Hepatocyte (in vitro differentiated cells): ENCODE data around the gene KAT2B. TPM values are rescaled to one million over a fixed set of nuclear protein-coding genes. Genes with fewer than 3 reads are reported as not detected.

Experiments used
- DNase-seq: peaks from one replicate; pipeline ENCODE4 v3.0.0-alpha.2; 2016; ENCODE audit warnings: low spot score
- H2AFZ ChIP-seq: fragments of 200-600 bp; sonication (generic); 2 replicates; pipeline ENCODE4 v1.6.0; 2016; ENCODE audit warnings: antibody characterized with exemption, mild to moderate bottlenecking
- H3K27ac ChIP-seq: fragments of 200-600 bp; sonication (generic); 2 replicates; pipeline ENCODE4 v1.5.1; 2016; ENCODE audit warnings: mild to moderate bottlenecking
- H3K27me3 ChIP-seq: fragments of 200-600 bp; sonication (generic); 2 replicates; pipeline ENCODE4 v1.6.1; 2016
- H3K36me3 ChIP-seq: fragments of 200-600 bp; sonication (generic); replicated peaks from 2 replicates; pipeline ENCODE4 v1.5.1; 2016; ENCODE audit warnings: low read depth; ENCODE audit not compliant: insufficient read depth
- H3K4me1 ChIP-seq: fragments of 200-600 bp; sonication (generic); 2 replicates; pipeline ENCODE4 v1.5.1; 2016; ENCODE audit warnings: mild to moderate bottlenecking, moderate library complexity; ENCODE audit not compliant: insufficient read depth
- H3K4me2 ChIP-seq: fragments of 200-600 bp; sonication (generic); 2 replicates; pipeline ENCODE4 v1.6.0; 2016
- H3K4me3 ChIP-seq: fragments of 200-600 bp; sonication (generic); 2 replicates; pipeline ENCODE4 v1.5.1; 2016; ENCODE audit warnings: mild to moderate bottlenecking
- H3K79me2 ChIP-seq: fragments of 200-600 bp; sonication (generic); 2 replicates; pipeline ENCODE4 v1.6.0; 2017; ENCODE audit warnings: mild to moderate bottlenecking
- H3K9me2 ChIP-seq: fragments of 200-600 bp; sonication (generic); replicated peaks from 2 replicates; pipeline ENCODE4 v1.6.0; 2017; ENCODE audit warnings: mild to moderate bottlenecking; ENCODE audit not compliant: insufficient read depth
- H3K9me3 ChIP-seq: fragments of 200-600 bp; sonication (generic); 2 replicates; pipeline ENCODE4 v1.5.1; 2016; ENCODE audit warnings: low read depth, mild to moderate bottlenecking
- H4K20me1 ChIP-seq: fragments of 200-600 bp; sonication (generic); 2 replicates; pipeline ENCODE4 v1.6.0; 2016; ENCODE audit warnings: mild to moderate bottlenecking; ENCODE audit not compliant: insufficient read depth, poor library complexity, severe bottlenecking
- CTCF ChIP-seq: fragments of 200-600 bp; sonication (generic); IDR thresholded peaks from 2 replicates; pipeline ENCODE4 v1.5.1; 2016; ENCODE audit warnings: antibody characterized with exemption, mild to moderate bottlenecking; ENCODE audit not compliant: poor library complexity
- EZH2 ChIP-seq: fragments of 200-600 bp; sonication (generic); IDR thresholded peaks from 2 replicates; pipeline ENCODE4 v1.6.1; 2016; ENCODE audit warnings: antibody characterized with exemption, mild to moderate bottlenecking, borderline replicate concordance
- EZH2phosphoT487 ChIP-seq: fragments of 200-600 bp; sonication (generic); IDR thresholded peaks from one replicate; pipeline ENCODE4 v1.6.1; 2018; ENCODE audit warnings: antibody characterized with exemption, mild to moderate bottlenecking, low read depth, moderate library complexity; ENCODE audit not compliant: unreplicated experiment, severe bottlenecking
- WGBS: methylation state at CpG from one replicate; pipeline ENCODE4 v1.1.6; 2016; ENCODE audit warnings: low lambda C conversion rate; ENCODE audit errors: missing lambda C conversion rate; 5-methylcytosine and 5-hydroxymethylcytosine counted together
- microRNA-seq: library from miRNA; unstranded; fragments of <30 nt; microRNA quantifications from one replicate; pipeline ENCODE4, GENCODE V29; 2017
- polyA plus RNA-seq: library from polyadenylated mRNA; unstranded; fragments of >200 nt; fragmentation: Nextera tagmentation; extraction: Ambion mirVana; gene quantifications from 2 replicates; pipeline ENCODE4 v1.2.1, GENCODE V29; 2016
- small RNA-seq: library from RNA; depleted of rRNA; stranded (forward); fragments of <200 nt; gene quantifications from one replicate; pipeline ENCODE3, GENCODE V24; 2014
- total RNA-seq: library from RNA; depleted of rRNA; stranded (reverse); fragments of >200 nt; gene quantifications from 2 replicates; pipeline ENCODE4 v1.2.3, GENCODE V29; 2014

KAT2B gene
- total and polyA plus RNA-seq, 2 experiments from 2014 or later, result 11.7 to 13.3 TPM

- H3K27me3 ChIP-seq, result no peaks in the 10 kb centered on the region
- DNase-seq, result peak; percentile 71
- H3K9me3 ChIP-seq, result no peaks in the 10 kb centered on the region
- H4K20me1 ChIP-seq, result no peaks in the 10 kb centered on the region
- peak overlapping the region; percentile 84 for H3K27ac ChIP-seq
- no peaks in the 10 kb centered on the region for H3K36me3 ChIP-seq
- peak overlapping the region; percentile 23 for H2AFZ ChIP-seq
- H3K4me1 ChIP-seq, result no peaks in the 10 kb centered on the region
- WGBS, result 75% methylated on average over 3 of the region's 3 CpGs
- H3K4me2 ChIP-seq, result no peak overlapping the region
- H3K4me3 ChIP-seq, result no peak overlapping the region
- H3K9me2 ChIP-seq, result no peaks in the 10 kb centered on the region
- TF ChIP-seq EZH2phosphoT487, result no peak
- TF ChIP-seq EZH2, result no peak
- no peak for TF ChIP-seq CTCF
- H3K79me2 ChIP-seq, result no peaks in the 10 kb centered on the region
Observed at GRCh38 chr3:20197775-20198174, 157.5 kb downstream of the KAT2B start.

- no peaks in the 10 kb centered on the region for H3K4me1 ChIP-seq
- no peaks in the 10 kb centered on the region for H4K20me1 ChIP-seq
- H3K36me3 ChIP-seq, result no peaks in the 10 kb centered on the region
- H3K4me2 ChIP-seq, result no peak overlapping the region
- no peaks in the 10 kb centered on the region for H3K79me2 ChIP-seq
- H2AFZ ChIP-seq, result no peak overlapping the region
- H3K27me3 ChIP-seq, result no peaks in the 10 kb centered on the region
- H3K9me3 ChIP-seq, result no peaks in the 10 kb centered on the region
- TF ChIP-seq CTCF (no peak), EZH2 (no peak), EZH2phosphoT487 (no peak)
- no peaks in the 10 kb centered on the region for H3K9me2 ChIP-seq
- no peak overlapping the region for H3K27ac ChIP-seq
- no peak overlapping the region for H3K4me3 ChIP-seq
- no peak for DNase-seq
Observed at GRCh38 chr3:20201143-20201542, 160.9 kb downstream of the KAT2B start.

Small RNAs within 50 kb of the gene (microRNA-seq; reads per million reads assigned to microRNA genes)
- not detected for gene MIR3135A

Small RNAs within 50 kb of the gene (small RNA-seq; reads per million reads assigned to genes)
- not detected for gene MIR3135A
- gene RNU4-85P, result not detected
- gene RPL39P18, result not detected

Other genes with a start within 250 kb of the KAT2B start
- gene EFHB, start 106.2 kb upstream of the KAT2B start, total RNA-seq, result 0.64 and 0.70 TPM in 2 replicates
- gene EFHB, start 106.2 kb upstream of the KAT2B start, polyA plus RNA-seq, result not detected in 2 replicates
- gene RAB5A, start 93.3 kb upstream of the KAT2B start, total RNA-seq, result 72.2 and 87.2 TPM in 2 replicates
- gene RAB5A, start 93.3 kb upstream of the KAT2B start, polyA plus RNA-seq, result 76.1 and 78.3 TPM in 2 replicates
- not detected in 2 replicates for gene PP2D1, start 28.2 kb upstream of the KAT2B start, total RNA-seq
- 0.23 and 0.40 TPM in 2 replicates for gene PP2D1, start 28.2 kb upstream of the KAT2B start, polyA plus RNA-seq
- 4.5 and 6.7 TPM in 2 replicates for gene SGO1, start 145.8 kb downstream of the KAT2B start, total RNA-seq
- gene SGO1, start 145.8 kb downstream of the KAT2B start, polyA plus RNA-seq, result 5.6 and 5.8 TPM in 2 replicates